K562 (cell line): ENCODE data around the gene CHPF. TPM values are rescaled to one million over a fixed set of nuclear protein-coding genes. Genes with fewer than 3 reads are reported as not detected.

ENCODE experiments used
- ASH1L ChIP-seq: fragments of 450-650 bp; IDR thresholded peaks from 2 replicates; pipeline ENCODE4 v1.6.1; 2018; ENCODE audit warnings: borderline replicate concordance, mild to moderate bottlenecking, low read depth; ENCODE audit not compliant: partially characterized antibody
- BCOR ChIP-seq: fragments of 450-650 bp; IDR thresholded peaks from 2 replicates; pipeline ENCODE4 v1.6.1; 2016
- CEBPG ChIP-seq, 3 experiments: fragments of 200-800 bp in 1 of 3; sonication (Bioruptor generic) in 1 of 3; sonication (generic) in 1 of 3; formaldehyde crosslinking in 1 of 3; IDR thresholded peaks in 2 of 3; conservative IDR thresholded peaks in 1 of 3; 2 replicates each; pipeline versions ENCODE4 v1.6.1 to v1.8.0; 2016 to 2022; ENCODE audit warnings: missing compliant biosample characterization in 2 of 3, missing genetic modification characterization in 2 of 3, mild to moderate bottlenecking in 1 of 3, missing genetic modification reagents in 1 of 3
- EGR1 ChIP-seq: fragments of 450-650 bp; conservative IDR thresholded peaks from 2 replicates; pipeline ENCODE4 v1.6.1; 2017; ENCODE audit warnings: mild to moderate bottlenecking
- EP400 ChIP-seq: fragments of 450-650 bp; IDR thresholded peaks from 2 replicates; pipeline ENCODE4 v1.6.1; 2017; ENCODE audit warnings: antibody characterized with exemption, mild to moderate bottlenecking, moderate library complexity
- FOXA1 ChIP-seq: fragments of 450-650 bp; IDR thresholded peaks from 2 replicates; pipeline ENCODE4 v1.6.1; 2016; ENCODE audit warnings: mild to moderate bottlenecking, borderline replicate concordance
- GTF2E2 ChIP-seq: fragments of 200-800 bp; sonication (Bioruptor generic); IDR thresholded peaks from 2 replicates; pipeline ENCODE4 v1.6.1; 2016; ENCODE audit warnings: missing genetic modification characterization, missing compliant biosample characterization
- JUNB ChIP-seq: fragments of 450-650 bp; formaldehyde crosslinking; conservative IDR thresholded peaks from 2 replicates; pipeline ENCODE4 v1.4.0; 2020; ENCODE audit warnings: mild to moderate bottlenecking
- MITF ChIP-seq: IDR thresholded peaks from 2 replicates; pipeline ENCODE4 v1.6.1; 2014; ENCODE audit warnings: antibody characterized with exemption
- MYC ChIP-seq, 2 experiments: fragments of 250-450 bp in 1 of 2; sonication (Bioruptor Pico) in 1 of 2; IDR thresholded peaks; 2 replicates each; pipeline versions ENCODE4 v1.5.1 to v1.6.1; 2012 to 2021; ENCODE audit warnings: low read depth in 2 of 2, borderline replicate concordance in 1 of 2, improper control_type of control experiment in 1 of 2, low read length in 1 of 2, mild to moderate bottlenecking in 1 of 2, moderate library complexity in 1 of 2
- THAP7 ChIP-seq: fragments of 250-450 bp; sonication (Bioruptor Pico); IDR thresholded peaks from 2 replicates; pipeline ENCODE4 v1.5.0; 2021
- ZBTB17 ChIP-seq: fragments of 450-650 bp; formaldehyde crosslinking; IDR thresholded peaks from 2 replicates; pipeline ENCODE4 v1.4.0; 2020; ENCODE audit warnings: mild to moderate bottlenecking
- ZNF551 ChIP-seq: fragments of 250-450 bp; sonication (Bioruptor Pico); IDR thresholded peaks from 2 replicates; pipeline ENCODE4 v1.5.0; 2021; ENCODE audit warnings: mild to moderate bottlenecking, moderate library complexity
- polyA plus RNA-seq, 8 experiments: library from polyadenylated mRNA; depleted of rRNA in 4 of 8; stranded (reverse) in 5 of 8; unstranded in 3 of 8; fragments of >200 nt; fragmentation: Nextera tagmentation in 2 of 8; fragmentation: Illumina TruSeq in 1 of 8; extraction: Ambion mirVana in 2 of 8; extraction: Trizol in 1 of 8; gene quantifications; 2 replicates each; pipeline versions ENCODE4 v1.2.1 to v1.2.3, GENCODE V29; 2011 to 2014; ENCODE audit warnings: inconsistent platforms in 1 of 8, missing spikeins in 1 of 8
- total RNA-seq, 7 experiments: library from RNA; depleted of rRNA in 6 of 7; stranded (reverse); fragments of >200 nt in 6 of 7; fragmentation: Illumina TruSeq in 2 of 7; extraction: Trizol in 2 of 7; gene quantifications; 2 replicates each; pipeline versions ENCODE4 v1.2.1 to v1.2.3, GENCODE V29; 2011 to 2021; ENCODE audit warnings: low replicate concordance in 1 of 7
- TF ChIP-seq, protein P1 (sequence below): IDR thresholded peaks from 3 replicates; pipeline ENCODE4 v1.6.1; 2011; ENCODE audit warnings: borderline replicate concordance, mild to moderate bottlenecking, moderate library complexity; ENCODE audit not compliant: insufficient read length; ENCODE audit errors: extremely low read depth
- TF ChIP-seq, protein P2 (sequence below): fragments of 450-650 bp; formaldehyde crosslinking; IDR thresholded peaks from 2 replicates; pipeline ENCODE4 v1.4.0; 2022; ENCODE audit warnings: mild to moderate bottlenecking, moderate library complexity
- TF ChIP-seq, protein P3 (sequence below): sonication (generic); formaldehyde crosslinking; IDR thresholded peaks from 2 replicates; pipeline ENCODE4 v1.8.0; 2022; ENCODE audit warnings: mild to moderate bottlenecking, missing genetic modification reagents
- TF ChIP-seq, protein P4 (sequence below): fragments of 250-450 bp; sonication (Bioruptor Pico); IDR thresholded peaks from 2 replicates; pipeline ENCODE4 v1.9.0; 2021; ENCODE audit warnings: mild to moderate bottlenecking, inconsistent platforms

The CHPF gene
- total and polyA plus RNA-seq, 9 of the 15 experiments (the other 6 are each of a cell fraction or from before 2014, with no cell fraction given), result 0.15 to 57.2 (median 7.9) TPM

GRCh38 chr2:219541611-219542180, 1.9 kb downstream of the CHPF start (continued):
- TF ChIP-seq, protein P1, sequence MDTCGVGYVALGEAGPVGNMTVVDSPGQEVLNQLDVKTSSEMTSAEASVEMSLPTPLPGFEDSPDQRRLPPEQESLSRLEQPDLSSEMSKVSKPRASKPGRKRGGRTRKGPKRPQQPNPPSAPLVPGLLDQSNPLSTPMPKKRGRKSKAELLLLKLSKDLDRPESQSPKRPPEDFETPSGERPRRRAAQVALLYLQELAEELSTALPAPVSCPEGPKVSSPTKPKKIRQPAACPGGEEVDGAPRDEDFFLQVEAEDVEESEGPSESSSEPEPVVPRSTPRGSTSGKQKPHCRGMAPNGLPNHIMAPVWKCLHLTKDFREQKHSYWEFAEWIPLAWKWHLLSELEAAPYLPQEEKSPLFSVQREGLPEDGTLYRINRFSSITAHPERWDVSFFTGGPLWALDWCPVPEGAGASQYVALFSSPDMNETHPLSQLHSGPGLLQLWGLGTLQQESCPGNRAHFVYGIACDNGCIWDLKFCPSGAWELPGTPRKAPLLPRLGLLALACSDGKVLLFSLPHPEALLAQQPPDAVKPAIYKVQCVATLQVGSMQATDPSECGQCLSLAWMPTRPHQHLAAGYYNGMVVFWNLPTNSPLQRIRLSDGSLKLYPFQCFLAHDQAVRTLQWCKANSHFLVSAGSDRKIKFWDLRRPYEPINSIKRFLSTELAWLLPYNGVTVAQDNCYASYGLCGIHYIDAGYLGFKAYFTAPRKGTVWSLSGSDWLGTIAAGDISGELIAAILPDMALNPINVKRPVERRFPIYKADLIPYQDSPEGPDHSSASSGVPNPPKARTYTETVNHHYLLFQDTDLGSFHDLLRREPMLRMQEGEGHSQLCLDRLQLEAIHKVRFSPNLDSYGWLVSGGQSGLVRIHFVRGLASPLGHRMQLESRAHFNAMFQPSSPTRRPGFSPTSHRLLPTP, result no peak
- TF ChIP-seq, protein P2, sequence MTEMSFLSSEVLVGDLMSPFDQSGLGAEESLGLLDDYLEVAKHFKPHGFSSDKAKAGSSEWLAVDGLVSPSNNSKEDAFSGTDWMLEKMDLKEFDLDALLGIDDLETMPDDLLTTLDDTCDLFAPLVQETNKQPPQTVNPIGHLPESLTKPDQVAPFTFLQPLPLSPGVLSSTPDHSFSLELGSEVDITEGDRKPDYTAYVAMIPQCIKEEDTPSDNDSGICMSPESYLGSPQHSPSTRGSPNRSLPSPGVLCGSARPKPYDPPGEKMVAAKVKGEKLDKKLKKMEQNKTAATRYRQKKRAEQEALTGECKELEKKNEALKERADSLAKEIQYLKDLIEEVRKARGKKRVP (CRISPR knock-in tag), result no peak
- TF ChIP-seq, protein P3, sequence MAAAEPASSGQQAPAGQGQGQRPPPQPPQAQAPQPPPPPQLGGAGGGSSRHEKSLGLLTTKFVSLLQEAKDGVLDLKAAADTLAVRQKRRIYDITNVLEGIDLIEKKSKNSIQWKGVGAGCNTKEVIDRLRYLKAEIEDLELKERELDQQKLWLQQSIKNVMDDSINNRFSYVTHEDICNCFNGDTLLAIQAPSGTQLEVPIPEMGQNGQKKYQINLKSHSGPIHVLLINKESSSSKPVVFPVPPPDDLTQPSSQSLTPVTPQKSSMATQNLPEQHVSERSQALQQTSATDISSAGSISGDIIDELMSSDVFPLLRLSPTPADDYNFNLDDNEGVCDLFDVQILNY (CRISPR knock-in tag), result no peak
- TF ChIP-seq BCOR (peak; percentile 57; the same call in 1 of the 2 replicates), GTF2E2 (tag) (no peak), ZBTB17 (CRISPR knock-in tag) (peak; percentile 61; the same call in 1 of the 2 replicates), EGR1 (no peak; the same call in 1 of the 2 replicates), THAP7 (no peak), ASH1L (no peak), EP400 (peak; percentile 78), FOXA1 (no peak), MYC (IDR thresholded peaks at IDR 0.05; ENCODE audit: low read depth, low read length) (peak; percentile 23; the same call in 1 of the 2 replicates), MYC (CRISPR knock-in tag; IDR thresholded peaks at IDR 0.05; ENCODE audit: borderline replicate concordance, low read depth) (no peak), MITF (no peak), CEBPG (CRISPR knock-in tag; IDR thresholded peaks at IDR 0.05) (peak; percentile 7; the same call in 1 of the 2 replicates), CEBPG (tag; conservative IDR thresholded peaks at IDR 0.05 in 1 of 2, IDR thresholded peaks at IDR 0.05 in 1 of 2) (no peak), ZNF551 (no peak), JUNB (CRISPR knock-in tag) (no peak)
- TF ChIP-seq, protein P4, sequence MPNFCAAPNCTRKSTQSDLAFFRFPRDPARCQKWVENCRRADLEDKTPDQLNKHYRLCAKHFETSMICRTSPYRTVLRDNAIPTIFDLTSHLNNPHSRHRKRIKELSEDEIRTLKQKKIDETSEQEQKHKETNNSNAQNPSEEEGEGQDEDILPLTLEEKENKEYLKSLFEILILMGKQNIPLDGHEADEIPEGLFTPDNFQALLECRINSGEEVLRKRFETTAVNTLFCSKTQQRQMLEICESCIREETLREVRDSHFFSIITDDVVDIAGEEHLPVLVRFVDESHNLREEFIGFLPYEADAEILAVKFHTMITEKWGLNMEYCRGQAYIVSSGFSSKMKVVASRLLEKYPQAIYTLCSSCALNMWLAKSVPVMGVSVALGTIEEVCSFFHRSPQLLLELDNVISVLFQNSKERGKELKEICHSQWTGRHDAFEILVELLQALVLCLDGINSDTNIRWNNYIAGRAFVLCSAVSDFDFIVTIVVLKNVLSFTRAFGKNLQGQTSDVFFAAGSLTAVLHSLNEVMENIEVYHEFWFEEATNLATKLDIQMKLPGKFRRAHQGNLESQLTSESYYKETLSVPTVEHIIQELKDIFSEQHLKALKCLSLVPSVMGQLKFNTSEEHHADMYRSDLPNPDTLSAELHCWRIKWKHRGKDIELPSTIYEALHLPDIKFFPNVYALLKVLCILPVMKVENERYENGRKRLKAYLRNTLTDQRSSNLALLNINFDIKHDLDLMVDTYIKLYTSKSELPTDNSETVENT, result peak; percentile 45; the same call in 1 of the 2 replicates
